K562 (cell line): ENCODE measurements around the gene MFSD12. TPM values are rescaled to one million over a fixed set of nuclear protein-coding genes. Genes with fewer than 3 reads are reported as not detected.

Experiments
- BMI1 ChIP-seq: fragments of 150-350 bp; IDR thresholded peaks from 2 replicates; pipeline ENCODE4 v1.6.1; 2014; ENCODE audit warnings: low read length
- CEBPB ChIP-seq: fragments of 450-650 bp; IDR thresholded peaks from 2 replicates; pipeline ENCODE4 v1.6.1; 2016; ENCODE audit warnings: missing genetic modification characterization, missing compliant biosample characterization
- ETV6 ChIP-seq, 3 experiments: fragments of 150-350 bp in 1 of 3; sonication (generic) in 1 of 3; formaldehyde crosslinking in 1 of 3; IDR thresholded peaks; 2 replicates each; pipeline versions ENCODE4 v1.6.1 to v1.8.0; 2014 to 2022; ENCODE audit warnings: borderline replicate concordance in 2 of 3, low read depth in 2 of 3, antibody characterized with exemption in 1 of 3, low read length in 1 of 3, mild to moderate bottlenecking in 1 of 3, missing genetic modification reagents in 1 of 3
- HCFC1 ChIP-seq: IDR thresholded peaks from 2 replicates; pipeline ENCODE4 v1.6.1; 2012; ENCODE audit warnings: low read depth, low read length, improper control_type of control experiment
- HSF4 ChIP-seq: fragments of 250-450 bp; sonication (Bioruptor Pico); IDR thresholded peaks from 2 replicates; pipeline ENCODE4 v2.1.2; 2022; ENCODE audit warnings: mild to moderate bottlenecking, moderate library complexity, borderline replicate concordance
- L3MBTL2 ChIP-seq: fragments of 450-650 bp; IDR thresholded peaks from 2 replicates; pipeline ENCODE4 v1.6.1; 2016; ENCODE audit warnings: mild to moderate bottlenecking, moderate library complexity
- NCOA2 ChIP-seq, 2 experiments: fragments of 450-650 bp; IDR thresholded peaks; 2 replicates each; pipeline ENCODE4 v1.6.1; 2018; ENCODE audit warnings: mild to moderate bottlenecking in 2 of 2, moderate library complexity in 1 of 2; ENCODE audit not compliant: partially characterized antibody in 2 of 2
- ZBTB8A ChIP-seq: fragments of 450-650 bp; IDR thresholded peaks from 2 replicates; pipeline ENCODE4 v1.6.1; 2018; ENCODE audit warnings: mild to moderate bottlenecking, moderate library complexity; ENCODE audit not compliant: partially characterized antibody
- ZC3H4 ChIP-seq: sonication (generic); formaldehyde crosslinking; IDR thresholded peaks from 2 replicates; pipeline ENCODE4 v1.9.0; 2021; ENCODE audit warnings: missing genetic modification reagents, borderline replicate concordance
- ZFPM2 ChIP-seq: fragments of 250-450 bp; sonication (Bioruptor Pico); IDR thresholded peaks from 2 replicates; pipeline ENCODE4 v1.5.1; 2022; ENCODE audit warnings: mild to moderate bottlenecking
- ZFX ChIP-seq: sonication (generic); formaldehyde crosslinking; IDR thresholded peaks from 2 replicates; pipeline ENCODE4 v1.8.0; 2022; ENCODE audit warnings: mild to moderate bottlenecking, missing genetic modification reagents, moderate library complexity
- ZNF212 ChIP-seq: fragments of 450-650 bp; formaldehyde crosslinking; IDR thresholded peaks from 2 replicates; pipeline ENCODE4 v1.4.0; 2020; ENCODE audit warnings: mild to moderate bottlenecking
- ZNF316 ChIP-seq: fragments of 450-650 bp; IDR thresholded peaks from 2 replicates; pipeline ENCODE4 v1.6.1; 2016
- ZNF407 ChIP-seq: fragments of 450-650 bp; IDR thresholded peaks from 2 replicates; pipeline ENCODE4 v1.6.1; 2016; ENCODE audit warnings: low read depth
- polyA plus RNA-seq, 8 experiments: library from polyadenylated mRNA; depleted of rRNA in 4 of 8; stranded (reverse) in 5 of 8; unstranded in 3 of 8; fragments of >200 nt; fragmentation: Nextera tagmentation in 2 of 8; fragmentation: Illumina TruSeq in 1 of 8; extraction: Ambion mirVana in 2 of 8; extraction: Trizol in 1 of 8; gene quantifications; 2 replicates each; pipeline versions ENCODE4 v1.2.1 to v1.2.3, GENCODE V29; 2011 to 2014; ENCODE audit warnings: inconsistent platforms in 1 of 8, missing spikeins in 1 of 8
- total RNA-seq, 7 experiments: library from RNA; depleted of rRNA in 6 of 7; stranded (reverse); fragments of >200 nt in 6 of 7; fragmentation: Illumina TruSeq in 2 of 7; extraction: Trizol in 2 of 7; gene quantifications; 2 replicates each; pipeline versions ENCODE4 v1.2.1 to v1.2.3, GENCODE V29; 2011 to 2021; ENCODE audit warnings: low replicate concordance in 1 of 7
- TF ChIP-seq, protein P1 (sequence below): sonication (generic); formaldehyde crosslinking; IDR thresholded peaks from 2 replicates; pipeline ENCODE4 v1.8.1; 2023; ENCODE audit warnings: mild to moderate bottlenecking, missing genetic modification reagents
- TF ChIP-seq, protein P2 (sequence below): sonication (generic); formaldehyde crosslinking; IDR thresholded peaks from 2 replicates; pipeline ENCODE4 v1.8.1; 2023; ENCODE audit warnings: mild to moderate bottlenecking, missing genetic modification reagents

The MFSD12 gene
- total and polyA plus RNA-seq, 9 of the 15 experiments (the other 6 are each of a cell fraction or from before 2014, with no cell fraction given), result 0.69 to 112 (median 31.8) TPM

GRCh38 chr19:3520166-3521103 lies 37.0 kb downstream of the MFSD12 start (continued):
- TF ChIP-seq NCOA2 (IDR thresholded peaks at IDR 0.05; ENCODE audit: partially characterized antibody in 2 of 2) (no peak), ZNF316 (no peak), BMI1 (no peak), ZC3H4 (0 out of 2 replicates have a peak, but pooled peaks have one; percentile 70), HCFC1 (no peak; the same call in 1 of the 2 replicates), ZFX (CRISPR knock-in tag) (peak; percentile 90), ZNF212 (CRISPR knock-in tag) (no peak), CEBPB (tag) (peak; percentile 79), HSF4 (CRISPR knock-in tag) (no peak), ZNF407 (no peak), ZBTB8A (no peak), ZFPM2 (no peak), L3MBTL2 (peak; percentile 98), ETV6 (IDR thresholded peaks at IDR 0.05; ENCODE audit: borderline replicate concordance in 1 of 2, low read depth in 2 of 2, low read length in 1 of 2) (0 out of 4 replicates have a peak, but pooled peaks of 1 of the 2 experiments have one; percentile 38), ETV6 (CRISPR knock-in tag; IDR thresholded peaks at IDR 0.05; ENCODE audit: borderline replicate concordance) (peak; percentile 94; the same call in 1 of the 2 replicates)
- TF ChIP-seq, protein P1, sequence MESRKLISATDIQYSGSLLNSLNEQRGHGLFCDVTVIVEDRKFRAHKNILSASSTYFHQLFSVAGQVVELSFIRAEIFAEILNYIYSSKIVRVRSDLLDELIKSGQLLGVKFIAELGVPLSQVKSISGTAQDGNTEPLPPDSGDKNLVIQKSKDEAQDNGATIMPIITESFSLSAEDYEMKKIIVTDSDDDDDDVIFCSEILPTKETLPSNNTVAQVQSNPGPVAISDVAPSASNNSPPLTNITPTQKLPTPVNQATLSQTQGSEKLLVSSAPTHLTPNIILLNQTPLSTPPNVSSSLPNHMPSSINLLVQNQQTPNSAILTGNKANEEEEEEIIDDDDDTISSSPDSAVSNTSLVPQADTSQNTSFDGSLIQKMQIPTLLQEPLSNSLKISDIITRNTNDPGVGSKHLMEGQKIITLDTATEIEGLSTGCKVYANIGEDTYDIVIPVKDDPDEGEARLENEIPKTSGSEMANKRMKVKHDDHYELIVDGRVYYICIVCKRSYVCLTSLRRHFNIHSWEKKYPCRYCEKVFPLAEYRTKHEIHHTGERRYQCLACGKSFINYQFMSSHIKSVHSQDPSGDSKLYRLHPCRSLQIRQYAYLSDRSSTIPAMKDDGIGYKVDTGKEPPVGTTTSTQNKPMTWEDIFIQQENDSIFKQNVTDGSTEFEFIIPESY, result peak; percentile 93
- TF ChIP-seq, protein P2, sequence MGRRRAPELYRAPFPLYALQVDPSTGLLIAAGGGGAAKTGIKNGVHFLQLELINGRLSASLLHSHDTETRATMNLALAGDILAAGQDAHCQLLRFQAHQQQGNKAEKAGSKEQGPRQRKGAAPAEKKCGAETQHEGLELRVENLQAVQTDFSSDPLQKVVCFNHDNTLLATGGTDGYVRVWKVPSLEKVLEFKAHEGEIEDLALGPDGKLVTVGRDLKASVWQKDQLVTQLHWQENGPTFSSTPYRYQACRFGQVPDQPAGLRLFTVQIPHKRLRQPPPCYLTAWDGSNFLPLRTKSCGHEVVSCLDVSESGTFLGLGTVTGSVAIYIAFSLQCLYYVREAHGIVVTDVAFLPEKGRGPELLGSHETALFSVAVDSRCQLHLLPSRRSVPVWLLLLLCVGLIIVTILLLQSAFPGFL, result no peak
